Neural crest cell (in vitro differentiated cells): Measurements from ENCODE around the gene SERAC1. TPM values are rescaled to one million over a fixed set of nuclear protein-coding genes. Genes with fewer than 3 reads are reported as not detected.
"Not testable (repeated sequence)": the region's sequence is repeated elsewhere in the genome, so short reads cannot be mapped to it uniquely, and the experiment has no call there.

ENCODE experiments used
- DNase-seq: peaks from one replicate; pipeline ENCODE4 v3.0.0; 2021; ENCODE audit warnings: low read depth, mixed read lengths, low spot score
- H3K27ac Mint-ChIP-seq: one replicate; pipeline ENCODE4 v1.8.0; 2021; ENCODE audit warnings: mild to moderate bottlenecking, mixed read lengths; ENCODE audit not compliant: unreplicated experiment
- H3K27me3 Mint-ChIP-seq: 2 replicates; pipeline ENCODE4 v1.8.0; 2021; ENCODE audit warnings: low read depth, mild to moderate bottlenecking, mixed read lengths
- H3K36me3 Mint-ChIP-seq: 2 replicates; pipeline ENCODE4 v1.8.0; 2021; ENCODE audit warnings: low read depth, mild to moderate bottlenecking, mixed read lengths
- H3K4me1 Mint-ChIP-seq: 2 replicates; pipeline ENCODE4 v1.8.0; 2021; ENCODE audit warnings: mixed read lengths
- H3K4me3 Mint-ChIP-seq: one replicate; pipeline ENCODE4 v1.8.0; 2021; ENCODE audit warnings: mild to moderate bottlenecking, mixed read lengths
- H3K9me3 Mint-ChIP-seq: 2 replicates; pipeline ENCODE4 v1.8.0; 2021; ENCODE audit warnings: mixed read lengths
- long read RNA-seq: library from polyadenylated mRNA; unstranded; transcript quantifications from one replicate; pipeline ENCODE4 v2.0.0, GENCODE V29; 2020
- total RNA-seq: library from RNA; stranded (reverse); gene quantifications from 2 replicates; pipeline ENCODE4 v1.2.1, GENCODE V29; 2021
- TF ChIP-seq, protein P1 (sequence below): fragments of 200-600 bp; sonication (generic); conservative IDR thresholded peaks from 2 replicates; pipeline ENCODE4 v1.5.0; 2021; ENCODE audit warnings: antibody characterized with exemption, mild to moderate bottlenecking

The SERAC1 gene
- total RNA-seq, result 11.3 and 12.2 TPM in 2 replicates
- long read RNA-seq, full-length matches to known transcripts, result 20 of 32 reads
- long read RNA-seq, partial matches to known transcripts, result 7 of 32 reads
- long read RNA-seq, other reads (novel, unspliced or antisense), result 5 of 32 reads

DNA sequence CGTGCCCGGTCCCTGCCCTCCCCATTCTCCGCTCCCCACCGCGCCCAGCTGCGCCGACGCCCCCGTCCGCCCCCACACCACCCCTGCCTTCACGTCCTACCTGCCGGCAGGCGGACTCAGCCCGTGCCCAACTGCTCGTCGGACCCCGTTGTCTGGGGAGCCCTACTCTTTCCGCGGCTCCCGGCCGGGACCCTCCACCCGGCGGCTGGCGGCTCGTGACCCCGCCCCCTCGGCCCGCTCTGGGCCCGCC is at the start of gene SERAC1:
Gene SERAC1, minus strand, starts transcription at position 223 of the 250 bp plus-strand sequence. CDS start 9,899 bp downstream, outside the sequence.
- peaks cover 2% of the 10 kb centered on the region for H3K27me3 Mint-ChIP-seq
- TF ChIP-seq, protein P1, sequence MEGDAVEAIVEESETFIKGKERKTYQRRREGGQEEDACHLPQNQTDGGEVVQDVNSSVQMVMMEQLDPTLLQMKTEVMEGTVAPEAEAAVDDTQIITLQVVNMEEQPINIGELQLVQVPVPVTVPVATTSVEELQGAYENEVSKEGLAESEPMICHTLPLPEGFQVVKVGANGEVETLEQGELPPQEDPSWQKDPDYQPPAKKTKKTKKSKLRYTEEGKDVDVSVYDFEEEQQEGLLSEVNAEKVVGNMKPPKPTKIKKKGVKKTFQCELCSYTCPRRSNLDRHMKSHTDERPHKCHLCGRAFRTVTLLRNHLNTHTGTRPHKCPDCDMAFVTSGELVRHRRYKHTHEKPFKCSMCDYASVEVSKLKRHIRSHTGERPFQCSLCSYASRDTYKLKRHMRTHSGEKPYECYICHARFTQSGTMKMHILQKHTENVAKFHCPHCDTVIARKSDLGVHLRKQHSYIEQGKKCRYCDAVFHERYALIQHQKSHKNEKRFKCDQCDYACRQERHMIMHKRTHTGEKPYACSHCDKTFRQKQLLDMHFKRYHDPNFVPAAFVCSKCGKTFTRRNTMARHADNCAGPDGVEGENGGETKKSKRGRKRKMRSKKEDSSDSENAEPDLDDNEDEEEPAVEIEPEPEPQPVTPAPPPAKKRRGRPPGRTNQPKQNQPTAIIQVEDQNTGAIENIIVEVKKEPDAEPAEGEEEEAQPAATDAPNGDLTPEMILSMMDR, result no peak
- H3K27ac Mint-ChIP-seq, result peak within 1 kb of the TSS; percentile 97
- DNase-seq, result no peak
- H3K36me3 Mint-ChIP-seq, result peaks cover 6% of the 10 kb centered on the region
- peaks cover 23% of the 10 kb centered on the region for H3K4me1 Mint-ChIP-seq
- peak within 1 kb of the TSS; percentile 98 for H3K4me3 Mint-ChIP-seq
- no peaks in the 10 kb centered on the region for H3K9me3 Mint-ChIP-seq

DNA sequence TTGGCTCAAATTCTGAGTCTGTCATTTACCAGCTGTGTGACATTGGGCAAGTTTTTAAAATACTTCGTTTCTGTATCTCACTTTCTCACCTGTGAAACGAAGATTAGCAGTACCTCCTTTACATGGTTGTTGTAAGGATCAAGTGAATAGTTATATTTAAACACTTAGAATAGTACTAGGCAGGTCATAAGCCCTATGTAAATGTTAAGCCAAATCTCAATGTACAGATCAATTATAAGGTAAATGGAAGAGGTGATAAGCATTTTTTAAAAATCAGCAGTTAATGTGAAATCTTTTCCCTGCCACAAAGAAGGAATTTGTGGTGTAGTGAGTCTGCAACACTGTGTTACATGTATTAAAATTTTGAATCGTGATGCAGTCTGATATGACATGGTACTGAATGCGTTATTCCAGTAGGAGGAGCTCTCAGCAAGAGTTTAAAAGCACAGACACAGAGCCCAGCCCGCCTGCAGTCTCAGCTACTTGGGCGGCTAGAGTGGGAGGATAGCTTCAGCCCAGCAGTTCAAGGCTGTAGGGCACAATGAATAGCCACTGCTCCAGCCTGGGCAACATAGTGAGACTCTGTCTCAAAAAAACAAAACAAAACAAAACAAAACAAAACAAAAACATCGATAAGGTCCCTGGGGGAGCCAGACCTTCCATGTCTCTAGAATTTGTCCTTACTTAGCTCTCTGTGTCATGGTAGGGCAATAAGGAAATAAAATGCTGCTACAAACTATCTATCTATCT is 46.0 kb upstream of the SERAC1 start:
- peak; percentile 46 for DNase-seq
- H3K27ac Mint-ChIP-seq, result no peak overlapping the region
- no peaks in the 10 kb centered on the region for H3K4me1 Mint-ChIP-seq
- no peaks in the 10 kb centered on the region for H3K27me3 Mint-ChIP-seq
- H3K4me3 Mint-ChIP-seq, result no peak overlapping the region
- no peaks in the 10 kb centered on the region for H3K36me3 Mint-ChIP-seq
- TF ChIP-seq, protein P1, result peak; percentile 78
- no peaks in the 10 kb centered on the region for H3K9me3 Mint-ChIP-seq

DNA sequence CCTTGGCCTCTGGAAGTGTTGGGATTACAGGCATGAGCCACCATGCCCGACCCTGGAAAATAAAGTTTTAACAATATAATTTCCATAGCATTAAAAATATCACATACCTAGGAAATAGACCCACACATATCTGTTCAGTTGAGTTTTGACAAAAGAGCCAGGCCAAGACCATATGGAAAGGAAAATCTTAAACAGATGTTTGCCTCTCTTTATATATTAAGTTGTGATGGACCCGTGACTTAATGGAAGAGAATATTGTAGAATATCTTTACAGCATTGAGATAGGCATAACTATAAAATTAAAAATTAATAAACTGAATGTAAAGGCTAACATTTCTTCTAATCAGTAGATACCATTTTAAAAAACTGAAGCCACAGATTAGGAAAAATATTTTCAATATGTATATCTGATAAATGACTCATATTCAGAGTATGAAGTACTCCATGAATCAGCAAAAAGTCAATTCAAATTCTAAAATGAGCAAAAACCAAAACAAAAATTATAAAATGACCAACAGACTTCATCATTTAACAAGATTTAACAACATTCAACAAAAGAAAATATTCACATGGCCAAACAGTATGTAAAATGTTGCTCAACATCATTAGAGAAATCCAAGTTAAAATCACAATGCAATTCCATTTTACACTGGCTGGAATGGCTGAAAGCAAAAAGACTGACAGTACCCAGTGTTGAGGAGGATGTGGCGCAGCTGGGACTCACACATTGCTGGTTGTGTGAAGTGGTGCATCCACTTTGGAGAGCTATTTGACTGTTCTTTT is 43.4 kb upstream of the SERAC1 start:
- peaks cover 6% of the 10 kb centered on the region for H3K4me1 Mint-ChIP-seq
- no peaks in the 10 kb centered on the region for H3K9me3 Mint-ChIP-seq
- TF ChIP-seq, protein P1, result no peak
- H3K36me3 Mint-ChIP-seq, result no peaks in the 10 kb centered on the region
- DNase-seq, result no peak
- no peak overlapping the region for H3K27ac Mint-ChIP-seq
- H3K4me3 Mint-ChIP-seq, result no peak overlapping the region
- H3K27me3 Mint-ChIP-seq, result no peaks in the 10 kb centered on the region

DNA sequence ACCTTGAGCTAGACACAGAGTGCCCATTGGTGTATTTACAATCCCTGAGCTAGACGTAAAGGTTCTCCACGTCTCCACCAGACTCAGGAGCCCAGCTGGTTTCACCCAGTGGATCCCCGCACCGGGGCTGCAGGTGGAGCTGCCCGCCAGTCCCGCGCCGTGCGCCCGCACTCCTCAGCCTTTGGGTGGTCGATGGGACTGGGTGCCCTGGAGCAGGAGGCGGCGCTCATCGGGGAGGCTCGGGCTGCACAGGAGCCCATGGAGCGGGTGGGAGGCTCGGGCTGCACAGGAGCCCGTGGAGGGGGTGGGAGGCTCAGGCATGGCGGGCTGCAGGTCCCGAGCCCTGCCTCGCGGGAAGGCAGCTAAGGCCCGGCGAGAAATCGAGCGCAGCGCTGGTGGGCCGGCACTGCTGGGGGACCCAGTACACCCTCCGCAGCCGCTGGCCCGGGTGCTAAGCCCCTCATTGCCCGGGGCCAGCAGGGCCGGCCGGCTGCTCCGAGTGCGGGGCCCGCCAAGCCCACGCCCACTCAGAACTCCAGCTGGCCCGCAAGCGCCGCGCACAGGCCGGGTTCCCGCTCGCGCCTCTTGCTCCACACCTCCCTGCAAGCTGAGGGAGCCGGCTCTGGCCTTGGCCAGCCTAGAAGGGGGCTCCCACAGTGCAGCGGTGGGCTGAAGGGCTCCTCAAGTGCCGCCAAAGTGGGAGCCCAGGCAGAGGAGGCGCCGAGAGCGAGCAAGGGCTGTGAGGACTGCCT is 41.7 kb upstream of the SERAC1 start:
- H3K4me1 Mint-ChIP-seq, H3K27ac Mint-ChIP-seq, H3K36me3 Mint-ChIP-seq, H3K9me3 Mint-ChIP-seq, DNase-seq, H3K4me3 Mint-ChIP-seq, H3K27me3 Mint-ChIP-seq: not testable (repeated sequence)

DNA sequence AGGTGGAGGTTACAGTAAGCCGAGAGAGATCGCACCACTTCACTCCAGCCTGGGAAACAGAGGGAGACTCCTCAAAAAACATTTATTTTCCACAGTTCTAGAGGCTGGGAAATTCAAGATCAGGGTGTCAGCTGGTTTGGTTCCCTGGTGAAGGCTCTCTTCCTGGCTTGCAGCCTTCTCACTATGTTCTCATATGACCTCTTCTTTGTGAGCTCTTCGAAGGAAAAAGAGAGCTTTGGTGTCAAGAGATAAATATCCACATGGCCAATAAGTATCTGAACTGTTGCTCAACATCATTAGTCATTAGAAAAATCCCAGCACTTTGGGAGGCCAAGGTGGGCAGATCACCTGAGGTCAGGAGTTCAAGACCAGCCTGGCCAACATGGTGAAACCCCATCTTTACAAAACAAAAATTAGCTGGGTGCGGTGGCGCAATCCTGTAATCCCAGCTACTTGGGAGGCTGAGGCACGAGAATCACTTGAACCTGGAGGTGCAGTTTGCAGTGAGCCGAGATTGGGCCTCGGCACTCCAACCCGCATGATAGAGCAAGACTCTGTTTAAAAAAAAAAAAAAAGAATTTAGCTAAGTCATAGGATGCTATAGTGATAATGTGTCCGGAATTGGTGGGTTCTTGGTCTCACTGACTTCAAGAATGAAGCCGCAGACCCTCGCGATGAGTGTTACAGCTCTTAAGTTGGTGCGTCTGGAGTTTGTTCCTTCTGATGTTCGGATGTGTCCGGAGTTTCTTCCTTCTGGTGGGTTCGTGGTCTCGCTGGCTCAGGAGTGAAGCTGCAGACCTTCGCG is 40.4 kb upstream of the SERAC1 start:
- H3K4me1 Mint-ChIP-seq, H3K4me3 Mint-ChIP-seq, H3K9me3 Mint-ChIP-seq, H3K27me3 Mint-ChIP-seq, DNase-seq, H3K27ac Mint-ChIP-seq, H3K36me3 Mint-ChIP-seq: not testable (repeated sequence)

DNA sequence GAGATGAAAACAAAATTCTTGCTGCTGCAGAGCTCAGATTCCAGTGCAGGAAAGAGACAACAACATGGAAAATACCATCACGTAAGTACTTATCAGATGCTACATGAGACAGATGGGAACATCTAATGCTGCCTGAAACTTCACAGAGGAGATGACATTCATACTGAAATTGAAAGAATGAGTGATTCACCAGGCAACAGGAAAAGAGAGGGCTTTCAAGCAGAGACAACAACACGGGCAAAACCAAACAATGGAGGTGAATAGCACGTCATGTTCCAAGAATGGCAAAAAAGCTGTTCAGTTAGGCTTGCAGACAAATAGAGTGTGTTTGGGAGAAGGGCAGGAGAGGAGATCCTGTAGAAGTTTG is 39.3 kb upstream of the SERAC1 start:
- DNase-seq, result no peak
- Mint-ChIP-seq H3K36me3 (no peaks in the 10 kb centered on the region), H3K4me1 (peaks cover 6% of the 10 kb centered on the region), H3K27ac (no peak overlapping the region), H3K4me3 (no peak overlapping the region), H3K9me3 (no peaks in the 10 kb centered on the region), H3K27me3 (no peaks in the 10 kb centered on the region)
- TF ChIP-seq, protein P1, result no peak
